CD4-positive, alpha-beta T cell (primary cell): Measurements from ENCODE around the gene THEM5. TPM values are rescaled to one million over a fixed set of nuclear protein-coding genes. Genes with fewer than 3 reads are reported as not detected.
A peak's percentile ranks its signal among the peaks of the same experiment; 100 is the strongest.

ENCODE experiments used
- ATAC-seq: fragments of 200-7000 bp; cut with Tn5 transposase; one replicate; pipeline ENCODE4 v1.10.0; 2022; ENCODE audit warnings: mild to moderate bottlenecking; ENCODE audit not compliant: poor library complexity
- CTCF ChIA-PET: fragments of 350-600 bp; sonication (Branson Sonifier 250); formaldehyde crosslinking; loops from one replicate; lab custom pipeline; 2021; ENCODE audit warnings: antibody characterized with exemption, inconsistent platforms; lab: Charles Lee
- POLR2A ChIA-PET: fragments of 350-600 bp; sonication (Branson Sonifier 250); formaldehyde crosslinking; loops from one replicate; lab custom pipeline; 2021; ENCODE audit warnings: antibody characterized with exemption, inconsistent platforms; lab: Charles Lee
- DNase-seq, 14 experiments: peaks; one replicate each; pipeline ENCODE4 v3.0.0-alpha.2; 2013 to 2020; ENCODE audit warnings: mixed read lengths in 2 of 14
- H3K27ac ChIP-seq, 2 donors: one replicate each; pipeline versions ENCODE4 v1.5.1 to v1.7.0; 2013; ENCODE audit warnings: low read length in 2 of 2, low read depth in 1 of 2, mild to moderate bottlenecking in 1 of 2
- H3K27me3 ChIP-seq, 2 experiments: 1 replicate in 1 of 2; 2 replicates in 1 of 2; pipeline versions ENCODE4 v1.6.1 to v1.7.0; 2013; ENCODE audit warnings: low read length in 2 of 2, control low read depth in 1 of 2, mild to moderate bottlenecking in 1 of 2, moderate library complexity in 1 of 2; ENCODE audit not compliant: insufficient read depth in 2 of 2, control insufficient read depth in 1 of 2
- H3K36me3 ChIP-seq: one replicate; pipeline ENCODE4 v1.6.1; 2013; ENCODE audit warnings: low read length, control low read depth; ENCODE audit not compliant: insufficient read depth
- H3K4me1 ChIP-seq: one replicate; pipeline ENCODE4 v1.6.1; 2013; ENCODE audit warnings: low read length, control low read depth; ENCODE audit not compliant: insufficient read depth
- H3K4me3 ChIP-seq: one replicate; pipeline ENCODE4 v1.5.1; 2013; ENCODE audit warnings: mild to moderate bottlenecking, low read length, moderate library complexity
- H3K9me3 ChIP-seq, 2 experiments: 1 replicate in 1 of 2; 2 replicates in 1 of 2; pipeline versions ENCODE4 v1.6.1 to v1.7.0; 2013; ENCODE audit warnings: low read length in 2 of 2, mild to moderate bottlenecking in 2 of 2, control low read depth in 1 of 2, moderate library complexity in 1 of 2; ENCODE audit not compliant: control insufficient read depth in 1 of 2, insufficient read depth in 1 of 2
- H3K27ac Mint-ChIP-seq: one replicate; pipeline ENCODE4 v1.8.0; 2020; ENCODE audit warnings: mixed read lengths
- H3K27me3 Mint-ChIP-seq: one replicate; pipeline ENCODE4 v1.8.0; 2021; ENCODE audit warnings: mixed read lengths
- H3K36me3 Mint-ChIP-seq: one replicate; pipeline ENCODE4 v1.8.0; 2021; ENCODE audit warnings: low read depth, mixed read lengths
- H3K4me1 Mint-ChIP-seq: one replicate; pipeline ENCODE4 v1.8.0; 2021; ENCODE audit warnings: low read depth, mixed read lengths
- H3K4me3 Mint-ChIP-seq: one replicate; pipeline ENCODE4 v1.8.0; 2020; ENCODE audit warnings: mild to moderate bottlenecking, mixed read lengths
- H3K9me3 Mint-ChIP-seq: one replicate; pipeline ENCODE4 v1.8.0; 2020; ENCODE audit warnings: mixed read lengths
- CTCF ChIP-seq: fragments of 200-600 bp; IDR thresholded peaks from one replicate; pipeline ENCODE4 v1.8.0; 2022; ENCODE audit warnings: antibody characterized with exemption, mild to moderate bottlenecking
- intact Hi-C, 2 experiments: fragments of 100-400 bp; cut with DNase I in 1 of 2; cut with micrococcal nuclease in 1 of 2; formaldehyde crosslinking; loops; one replicate each; pipeline versions ENCODE4 v1.15.1 to v1.9.0; 2023 to 2025; cut with DNase I, micrococcal nuclease
- total RNA-seq, 174 experiments: library from RNA in 2 of 174; stranded (reverse) in 2 of 174; gene quantifications; one replicate each; pipeline ENCODE4 v1.2.3 and lab custom pipeline; 2021 to 2026

The THEM5 gene
- total RNA-seq, 2 experiments from 2014 or later = not detected

GRCh38 chr1:151820940-151821339, 32.6 kb downstream of the THEM5 start:
- ATAC-seq (no peak), DNase-seq (peak in 3 of 14 experiments; percentile 43 to 58 (median 49))
- Mint-ChIP-seq H3K36me3 (no peaks in the 10 kb centered on the region), H3K27ac (peak overlapping the region; percentile 75), H3K4me3 (peak overlapping the region; percentile 45), H3K9me3 (no peaks in the 10 kb centered on the region), H3K4me1 (peaks cover 79% of the 10 kb centered on the region), H3K27me3 (no peaks in the 10 kb centered on the region)
- Histone ChIP-seq H3K27me3 (no peaks in the 10 kb centered on the region), H3K4me3 (peak overlapping the region; percentile 13), H3K27ac (peak overlapping the region; percentile 1 to 37), H3K4me1 (peaks cover 91% of the 10 kb centered on the region), H3K9me3 (no peaks in the 10 kb centered on the region), H3K36me3 (no peaks in the 10 kb centered on the region)
- ChIA-PET POLR2A (interaction anchor here (1.1 to 1.9 kb wide), 4 partner anchors 9 to 31 kb away, joined by 3 to 12 read pairs (median 6); partner anchors contain the start of genes C2CD4D and TDRKH), CTCF (interaction anchor here (0.9 to 1.4 kb wide), 2 partner anchors 31 to 637 kb away, joined by 3 read pairs; partner anchors contain the start of gene TDRKH)
- intact Hi-C loops = no loop called here
- TF ChIP-seq CTCF = no peak

- Mint-ChIP-seq H3K27me3 (no peaks in the 10 kb centered on the region), H3K4me3 (no peak overlapping the region), H3K4me1 (peaks cover 79% of the 10 kb centered on the region), H3K36me3 (no peaks in the 10 kb centered on the region), H3K27ac (peak overlapping the region; percentile 75), H3K9me3 (no peaks in the 10 kb centered on the region)
- Histone ChIP-seq H3K27ac (peak overlapping the region in 1 of 2 donors; percentile 37), H3K9me3 (no peaks in the 10 kb centered on the region), H3K36me3 (no peaks in the 10 kb centered on the region), H3K27me3 (no peaks in the 10 kb centered on the region), H3K4me1 (peaks cover 91% of the 10 kb centered on the region), H3K4me3 (peak overlapping the region; percentile 13)
- CTCF ChIA-PET = interaction anchor here (0.9 to 1.4 kb wide), 2 partner anchors 30 to 638 kb away, joined by 3 read pairs; partner anchors contain the start of gene TDRKH
- no peak for TF ChIP-seq CTCF
- POLR2A ChIA-PET = interaction anchor here (0.7 to 1.9 kb wide), 5 partner anchors 10 to 30 kb away, joined by 3 to 12 read pairs (median 5); partner anchors contain the start of genes C2CD4D and TDRKH
- DNase-seq (no peak), ATAC-seq (no peak)
- intact Hi-C loops = no loop called here
Observed at GRCh38 chr1:151819976-151820623, 33.4 kb downstream of the THEM5 start.

- no peaks in the 10 kb centered on the region for H3K27me3 ChIP-seq
- no peak overlapping the region for H3K4me3 ChIP-seq
- H3K9me3 ChIP-seq = no peaks in the 10 kb centered on the region
- no peak for TF ChIP-seq CTCF
- Mint-ChIP-seq H3K4me1 (peaks cover 84% of the 10 kb centered on the region), H3K27me3 (no peaks in the 10 kb centered on the region), H3K4me3 (no peak overlapping the region), H3K27ac (peak overlapping the region; percentile 75), H3K9me3 (no peaks in the 10 kb centered on the region), H3K36me3 (no peaks in the 10 kb centered on the region)
- ChIA-PET CTCF (no interaction called here), POLR2A (no interaction called here)
- intact Hi-C loops = no loop called here
- H3K4me1 ChIP-seq = peaks cover 92% of the 10 kb centered on the region
- peak overlapping the region in 1 of 2 donors; percentile 26 for H3K27ac ChIP-seq
- DNase-seq (no peak), ATAC-seq (no peak)
- peaks cover 6% of the 10 kb centered on the region for H3K36me3 ChIP-seq
Observed at GRCh38 chr1:151819227-151819835, 34.2 kb downstream of the THEM5 start.
